Measurements from ENCODE around the gene SAFB2.

GRCh38 chr19:5641171-5641570 is 18.6 kb upstream of the SAFB2 start:
- TF ChIP-seq POLR2AphosphoS5 (IDR thresholded peaks at IDR 0.05; ENCODE audit: low read depth, low read length), result no peak
- no peak for TF ChIP-seq POLR2A (IDR thresholded peaks at IDR 0.05; ENCODE audit: low read depth, low read length)

Data from GM12892 (cell line).